ENCODE results near the gene SUN1.

The SUN1 gene

GRCh38 chr7:876972-877311 is 44.7 kb downstream of the SUN1 start:
- no peak for DNase-seq (ENCODE audit: low spot score)

DNA sequence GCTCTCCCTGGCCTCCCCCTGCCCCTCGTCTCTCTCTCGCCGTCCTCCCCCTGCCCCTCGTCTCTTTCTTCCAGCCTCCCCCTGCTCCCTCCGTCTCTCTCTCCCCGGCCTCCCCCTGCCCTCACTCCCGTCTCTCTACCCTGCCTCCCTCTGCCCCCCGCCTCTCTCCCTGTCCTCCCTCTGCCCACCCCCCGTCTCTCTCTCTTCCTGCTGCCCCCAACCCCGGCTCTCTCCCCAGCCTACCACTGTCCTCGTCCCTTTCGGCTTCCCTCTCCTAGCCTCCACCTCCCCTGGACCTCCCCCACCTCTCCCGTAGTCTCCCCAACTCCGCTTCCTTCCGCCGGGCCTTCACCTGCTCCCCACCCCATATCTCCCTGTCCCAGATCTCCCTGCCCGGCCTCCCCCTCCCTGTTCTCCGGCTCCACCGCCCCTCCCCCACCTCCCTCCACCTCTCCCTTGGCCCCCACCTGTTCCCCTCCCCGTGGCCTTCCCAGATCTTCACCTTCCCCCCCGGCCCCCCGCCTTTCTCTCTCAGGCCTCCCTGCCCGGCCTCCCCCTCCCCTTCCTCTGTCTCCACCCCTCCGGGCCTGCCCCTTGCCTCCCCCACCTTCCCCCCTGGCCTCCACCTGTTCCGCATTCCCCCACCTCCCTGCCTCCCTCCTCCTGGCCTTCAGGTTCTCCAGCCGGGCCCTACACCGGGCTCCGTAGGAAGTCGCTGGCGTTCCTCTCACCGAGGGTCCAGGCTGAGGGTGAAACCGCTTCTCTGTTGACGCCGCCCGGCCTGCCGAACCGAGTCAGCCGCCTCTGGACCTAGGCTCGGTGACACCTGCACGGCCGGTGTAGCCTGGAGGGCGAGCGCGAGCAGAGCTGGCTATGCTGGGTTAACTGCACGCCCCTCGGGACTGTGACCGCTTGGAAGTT is 45.3 kb downstream of the SUN1 start:
- DNase-seq (ENCODE audit: low spot score): peak; percentile 18

DNA sequence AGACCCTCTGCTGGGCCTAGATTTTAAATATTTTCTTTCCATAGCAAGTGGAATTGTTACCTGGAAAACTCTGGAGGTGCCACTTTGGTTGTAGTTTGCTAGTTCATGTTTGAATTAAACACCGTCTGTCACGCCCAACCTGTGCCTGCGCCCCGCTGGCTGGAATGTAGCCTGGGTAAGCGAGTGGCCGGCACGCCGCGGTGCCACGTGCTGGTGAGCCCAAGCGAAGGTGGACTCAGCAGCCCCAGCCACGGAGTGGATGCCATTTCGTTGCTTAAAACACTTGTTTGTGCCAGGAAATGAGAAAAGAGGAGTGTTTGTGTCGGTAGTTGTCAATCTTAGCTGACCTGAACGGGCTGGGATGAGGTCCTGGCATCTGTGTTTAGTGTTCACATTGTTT is 46.8 kb downstream of the SUN1 start:
- no peak for DNase-seq (ENCODE audit: low spot score)

GRCh38 chr7:879706-880105 is 47.4 kb downstream of the SUN1 start:
- DNase-seq (ENCODE audit: low spot score): no peak

DNA sequence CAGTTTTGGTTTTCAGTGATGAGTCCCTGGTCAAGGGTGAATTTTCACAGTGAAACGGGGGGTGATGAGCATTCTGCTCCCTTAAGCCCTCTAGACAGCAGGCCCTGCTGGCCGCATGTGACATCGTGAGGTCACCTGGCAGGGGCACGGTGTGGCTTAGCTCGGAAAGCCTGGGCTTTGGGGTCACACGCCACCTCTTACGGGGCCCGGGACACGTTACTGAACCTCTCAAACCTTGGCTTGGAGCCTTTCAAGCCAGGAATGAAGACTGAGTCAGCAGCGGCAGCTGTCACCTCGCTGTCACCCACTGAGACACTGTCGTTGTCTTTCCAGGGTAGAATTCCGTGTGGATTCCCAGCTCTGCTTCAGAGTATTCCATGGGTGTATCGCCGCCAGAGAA is 48.2 kb downstream of the SUN1 start:
- no peak for DNase-seq (ENCODE audit: low spot score)

GRCh38 chr7:881441-882234 is 49.4 kb downstream of the SUN1 start:
- no peak for DNase-seq (ENCODE audit: low spot score)

- no peak for DNase-seq (ENCODE audit: low spot score)
Measured at GRCh38 chr7:882336-883035, 50.2 kb downstream of the SUN1 start.

DNA sequence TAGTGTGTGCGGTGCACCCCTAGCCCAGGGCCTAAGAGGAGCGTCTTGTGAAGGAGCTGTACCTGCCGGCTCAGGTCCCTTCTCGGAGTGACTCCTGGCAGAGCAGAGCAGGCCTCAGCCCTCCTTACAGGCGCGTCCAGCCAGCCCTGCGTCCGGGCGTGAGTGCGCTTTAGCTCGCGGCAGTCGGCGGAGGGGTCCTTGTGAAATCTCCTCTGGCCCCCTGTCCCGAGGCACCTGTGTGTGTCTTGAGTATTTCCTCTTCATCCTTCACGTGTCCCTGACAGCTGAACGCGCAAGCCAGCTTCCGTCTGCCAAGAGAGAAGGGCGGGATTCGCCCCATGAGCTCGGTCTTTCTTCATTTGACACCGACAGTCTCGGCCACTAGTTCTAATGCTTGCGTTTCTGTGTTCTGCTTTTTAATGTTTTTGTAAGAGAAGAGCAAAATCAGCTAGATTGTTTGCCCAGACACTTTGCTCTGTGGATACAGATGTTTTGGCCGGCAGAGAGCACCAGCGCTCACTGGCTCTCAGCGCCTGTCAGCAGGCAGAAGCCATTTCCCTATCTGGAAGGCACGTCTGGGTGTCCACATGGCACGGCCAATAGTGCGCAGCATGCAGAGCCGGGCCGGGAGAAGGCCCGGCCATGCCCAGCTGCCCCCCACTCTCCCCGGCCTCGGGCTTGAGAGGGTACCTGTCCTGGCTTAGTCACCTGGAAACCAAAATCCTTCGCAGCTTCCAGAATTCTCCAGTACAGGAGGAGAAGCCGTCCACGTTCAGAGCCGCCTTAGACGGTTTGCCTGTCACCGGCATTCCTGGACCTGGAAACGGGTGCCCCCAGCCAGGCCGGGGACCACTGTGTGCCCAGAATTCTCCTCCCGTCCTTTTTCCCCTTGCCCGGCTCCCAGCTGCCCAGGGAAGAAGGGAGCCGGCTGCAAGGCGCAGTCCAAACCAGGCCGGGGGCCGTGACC is 51.1 kb downstream of the SUN1 start:
- DNase-seq (ENCODE audit: low spot score): no peak

DNA sequence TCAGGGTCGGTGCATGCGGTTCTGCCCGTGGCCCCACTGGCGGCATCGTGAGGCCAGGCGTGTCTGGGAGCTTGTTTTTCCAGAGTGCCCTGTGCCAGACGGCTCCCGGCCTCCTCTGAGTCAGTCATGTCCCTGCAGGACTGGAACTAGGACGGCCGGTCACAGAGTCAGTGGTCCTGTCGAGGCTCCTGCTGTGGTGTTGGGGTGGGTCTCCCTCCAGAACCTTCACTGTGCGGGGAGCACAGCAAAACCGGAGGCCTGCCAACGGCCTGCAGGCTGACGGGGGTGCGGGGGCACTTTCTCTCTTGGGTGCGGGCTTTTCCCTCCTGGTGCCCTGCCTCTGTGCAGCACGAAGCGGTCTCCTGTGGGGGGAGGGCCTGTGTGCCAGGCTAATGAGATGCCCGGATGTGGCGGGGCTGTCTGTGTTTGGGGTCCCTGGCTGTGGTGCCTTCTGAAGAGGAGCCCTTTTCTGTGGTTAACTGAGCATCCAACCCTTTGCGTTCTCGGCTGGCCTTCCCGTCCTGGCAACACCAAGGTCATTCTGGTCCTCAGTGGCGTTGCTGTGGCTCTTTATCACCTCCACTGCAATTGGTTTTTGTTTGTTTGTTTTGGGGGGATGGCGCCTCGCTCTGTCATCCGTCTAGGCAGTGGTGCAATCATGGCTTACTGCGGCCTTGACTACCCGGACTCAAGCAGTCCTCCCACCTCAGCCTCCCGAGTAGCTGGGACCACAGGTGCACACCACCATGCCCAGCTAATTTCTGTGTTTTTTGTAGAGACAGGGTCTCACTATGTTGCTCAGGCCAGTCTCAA is 52.1 kb downstream of the SUN1 start:
- DNase-seq (ENCODE audit: low spot score): no peak

DNA sequence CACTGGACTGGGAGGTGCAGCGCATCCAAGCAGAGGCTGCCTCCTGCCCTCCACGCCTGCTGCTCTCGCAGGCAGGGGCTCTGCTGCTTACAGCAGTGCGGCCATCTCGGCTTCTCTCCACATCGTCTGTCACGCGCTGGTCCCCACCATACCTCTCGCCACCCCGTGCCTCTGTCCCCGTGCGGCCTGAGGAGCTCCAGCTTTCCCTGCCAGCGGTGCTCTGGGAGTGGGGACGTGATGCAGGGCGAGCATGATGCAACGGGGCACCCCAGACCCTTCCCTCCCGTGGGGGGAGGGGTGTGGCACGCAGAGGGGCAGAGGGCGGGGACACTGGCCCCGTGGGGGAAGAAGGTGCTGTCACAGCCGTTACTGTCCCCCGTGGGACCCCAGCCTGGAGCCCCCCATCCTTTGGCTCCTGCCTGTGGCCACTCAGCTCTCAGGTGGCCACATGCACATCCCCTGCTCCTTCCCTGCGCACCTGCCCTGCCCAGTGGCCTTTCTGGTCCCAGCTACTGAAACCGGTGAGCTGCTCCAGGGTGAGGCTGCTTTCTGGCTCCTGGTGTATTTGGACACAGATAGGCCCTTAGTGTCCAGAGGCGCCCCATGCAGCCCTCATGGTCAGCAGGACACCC is 53.1 kb downstream of the SUN1 start:
- DNase-seq (ENCODE audit: low spot score): no peak

- DNase-seq (ENCODE audit: low spot score): no peak
Measured at GRCh38 chr7:885893-886625, 53.8 kb downstream of the SUN1 start.

DNA sequence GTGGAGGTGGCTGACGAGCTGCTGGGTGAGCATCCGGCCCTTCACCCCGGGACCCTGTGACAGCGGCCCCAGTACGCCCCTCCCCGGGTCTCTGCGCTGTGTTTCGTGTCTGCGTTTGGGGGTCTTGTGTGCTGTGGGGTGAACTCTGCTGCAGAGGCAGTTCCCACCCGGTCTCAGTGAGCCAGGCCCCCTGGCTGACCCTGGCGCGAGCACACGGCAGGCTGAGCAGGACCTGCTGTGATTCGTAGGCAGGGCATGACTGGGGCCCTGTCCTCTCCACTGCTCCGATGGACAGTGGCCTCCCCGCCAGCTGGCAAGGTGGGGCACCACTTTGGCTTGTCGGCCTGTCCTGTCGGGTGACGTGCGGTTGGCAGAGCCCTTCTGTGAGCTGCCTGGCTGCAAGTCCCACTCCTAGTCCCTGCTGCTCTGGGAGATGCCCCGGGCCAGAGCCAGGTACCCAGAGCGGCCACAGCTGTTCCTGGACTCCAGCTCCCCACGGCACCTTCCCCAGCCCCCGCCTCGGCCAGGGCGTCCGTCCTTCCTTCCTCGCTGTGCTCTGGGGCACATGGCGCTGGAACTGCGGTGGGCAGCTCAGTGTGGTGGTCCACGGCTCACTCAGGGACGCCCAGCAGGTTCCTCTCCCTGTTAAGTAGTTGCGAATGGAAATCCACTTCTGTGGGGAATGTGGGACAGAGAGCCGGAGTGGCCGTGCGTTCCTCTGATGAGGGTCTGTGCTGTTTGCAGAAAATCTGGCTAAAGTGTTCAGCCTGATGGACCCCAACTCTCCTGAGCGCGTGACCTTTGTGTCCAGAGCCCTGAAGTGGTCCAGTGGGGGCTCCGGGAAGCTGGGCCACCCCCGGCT is 54.6 kb downstream of the SUN1 start:
- DNase-seq (ENCODE audit: low spot score): no peak

DNA sequence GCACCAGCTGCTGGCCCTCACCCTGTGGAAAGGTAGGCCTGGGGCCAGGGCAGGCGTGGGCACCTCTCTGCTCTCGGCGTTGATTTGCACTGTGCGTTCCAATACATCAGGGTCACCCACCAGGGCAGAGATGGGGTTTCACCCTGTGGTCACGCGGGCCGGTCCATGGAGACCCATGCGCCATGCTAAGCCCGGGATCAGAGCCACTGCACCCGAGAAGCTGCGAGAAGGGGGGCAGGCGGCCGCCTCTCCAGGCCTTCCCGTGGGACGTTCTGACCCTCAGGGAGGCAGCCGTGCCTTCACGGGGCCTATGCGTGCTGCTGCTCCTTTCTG is 55.2 kb downstream of the SUN1 start:
- DNase-seq (ENCODE audit: low spot score): no peak

DNA sequence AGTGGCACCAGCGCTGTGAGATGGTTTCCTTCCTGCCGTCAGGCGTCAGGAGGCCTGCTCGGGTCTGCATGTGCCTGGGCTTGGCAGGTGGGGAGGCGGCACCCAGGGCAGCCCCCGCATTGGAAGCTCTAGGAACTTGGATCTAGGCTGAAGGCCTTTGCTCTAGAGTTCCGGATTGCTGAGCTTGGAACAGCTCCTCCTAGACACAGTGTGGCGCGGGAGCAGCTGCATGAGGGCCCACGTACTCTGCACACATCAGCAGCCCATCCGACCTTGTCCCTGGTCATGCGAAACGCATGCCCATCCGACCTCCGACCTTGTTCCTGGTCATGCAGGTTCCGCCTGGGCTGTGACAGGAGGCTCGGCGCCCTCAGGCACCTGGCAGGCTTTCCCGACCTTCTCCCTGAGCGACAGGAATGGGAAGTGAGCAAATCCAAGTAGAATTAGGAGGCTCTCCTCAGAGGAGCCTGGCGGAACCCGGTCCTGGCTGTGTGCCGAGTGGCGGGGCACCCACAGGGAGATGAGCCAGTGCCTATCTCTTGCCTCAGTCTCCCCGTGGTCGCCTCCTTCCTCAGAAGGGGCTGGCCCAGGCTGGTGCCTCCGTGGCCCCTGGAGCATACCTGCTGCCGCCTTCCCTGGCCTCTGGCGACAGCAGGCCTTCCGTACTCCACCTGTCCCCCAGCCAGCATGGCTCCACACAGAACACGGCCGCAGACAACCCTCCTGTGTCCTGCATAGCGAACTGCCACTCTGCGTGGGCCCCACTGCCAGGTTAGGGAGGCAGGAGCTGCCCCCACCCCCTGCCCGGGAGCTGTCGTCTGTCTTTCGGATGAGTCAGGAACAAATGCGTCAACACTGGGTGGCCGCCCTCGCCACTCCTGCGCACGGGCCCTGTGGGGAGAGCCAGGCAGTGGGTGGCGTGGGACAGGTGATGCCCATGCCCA is 56.1 kb downstream of the SUN1 start:
- DNase-seq (ENCODE audit: low spot score): no peak

- no peak for DNase-seq (ENCODE audit: low spot score)
Measured at GRCh38 chr7:889025-889390, 56.7 kb downstream of the SUN1 start.

DNA sequence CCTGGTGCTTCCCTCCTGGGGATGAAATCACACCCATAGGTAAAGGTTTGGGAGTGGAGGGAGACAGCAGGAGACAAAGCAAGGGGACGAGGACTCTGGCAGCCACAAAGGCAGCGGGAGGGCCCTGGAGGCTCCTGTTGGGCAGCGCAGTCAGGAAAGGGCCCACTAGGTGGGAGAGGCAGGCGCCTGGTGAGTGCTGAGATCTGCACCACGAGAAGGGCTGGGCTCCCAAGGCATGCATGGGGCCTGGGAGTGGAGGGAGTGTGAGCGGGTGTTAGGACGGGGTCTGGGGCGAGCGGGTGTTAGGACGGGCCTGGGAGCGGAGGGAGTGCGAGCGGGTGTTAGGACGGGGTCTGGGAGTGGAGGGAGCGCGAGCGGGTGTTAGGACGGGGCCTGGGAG is 57.1 kb downstream of the SUN1 start:
- no peak for DNase-seq (ENCODE audit: low spot score)

DNA sequence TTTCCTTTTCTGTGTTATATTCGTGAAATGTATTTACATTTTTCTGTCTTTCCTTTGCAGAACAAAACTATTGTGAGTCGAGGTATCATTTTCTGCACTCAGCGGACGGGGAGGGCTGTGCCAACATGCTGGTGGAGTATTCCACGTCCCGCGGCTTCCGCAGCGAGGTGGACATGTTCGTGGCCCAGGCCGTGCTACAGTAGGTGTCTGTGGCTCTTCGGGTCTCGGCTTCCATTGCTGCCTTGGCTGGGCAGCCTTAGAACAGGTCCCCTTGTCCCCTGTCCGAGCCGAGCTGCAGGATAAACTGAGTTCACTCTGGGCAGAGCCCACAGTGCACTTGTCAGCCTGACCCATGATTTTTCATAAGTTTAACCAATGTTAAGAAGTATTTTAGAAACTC is 58.6 kb downstream of the SUN1 start:
- no peak for DNase-seq (ENCODE audit: low spot score)

- DNase-seq (ENCODE audit: low spot score): no peak
Measured at GRCh38 chr7:891291-891690, 59.0 kb downstream of the SUN1 start.

Data from GM03348 (cell line).